T-helper 17 cell (primary cell): ENCODE results near the gene CLIC4. TPM values are rescaled to one million over a fixed set of nuclear protein-coding genes. Genes with fewer than 3 reads are reported as not detected.

Experiments
- ATAC-seq: fragments of 150-1000 bp; cut with Tn5 transposase; 2 replicates; pipeline ENCODE4 v1.10.0; 2021; ENCODE audit warnings: mild to moderate bottlenecking, moderate library complexity
- DNase-seq, 3 donors: peaks; one replicate each; pipeline versions ENCODE4 v3.0.0 to v3.0.0-alpha.2; 2020 to 2021
- H3K9me3 ChIP-seq: one replicate; pipeline ENCODE4 v1.7.0; 2013; ENCODE audit warnings: low read length, mild to moderate bottlenecking; ENCODE audit not compliant: control insufficient read depth, poor library complexity, severe bottlenecking
- H3K27ac Mint-ChIP-seq: one replicate; pipeline ENCODE4 v1.8.0; 2022; ENCODE audit warnings: mild to moderate bottlenecking, moderate library complexity, mixed read lengths
- H3K27me3 Mint-ChIP-seq: one replicate; pipeline ENCODE4 v1.8.0; 2022; ENCODE audit warnings: mixed read lengths
- H3K36me3 Mint-ChIP-seq: one replicate; pipeline ENCODE4 v1.8.0; 2022; ENCODE audit warnings: low read depth, mixed read lengths
- H3K4me1 Mint-ChIP-seq: one replicate; pipeline ENCODE4 v1.8.0; 2022; ENCODE audit warnings: mild to moderate bottlenecking, mixed read lengths
- H3K4me3 Mint-ChIP-seq: one replicate; pipeline ENCODE4 v1.8.0; 2022; ENCODE audit warnings: mild to moderate bottlenecking, moderate library complexity, mixed read lengths
- total RNA-seq, 4 donors: library from RNA in 2 of 4; stranded (reverse) in 2 of 4; gene quantifications; one replicate each; pipeline ENCODE4 v1.2.3 and lab custom pipeline; 2022 to 2026

The CLIC4 gene
- total RNA-seq, 2 donors from 2014 or later, result 3.9 to 9.9 TPM

DNA sequence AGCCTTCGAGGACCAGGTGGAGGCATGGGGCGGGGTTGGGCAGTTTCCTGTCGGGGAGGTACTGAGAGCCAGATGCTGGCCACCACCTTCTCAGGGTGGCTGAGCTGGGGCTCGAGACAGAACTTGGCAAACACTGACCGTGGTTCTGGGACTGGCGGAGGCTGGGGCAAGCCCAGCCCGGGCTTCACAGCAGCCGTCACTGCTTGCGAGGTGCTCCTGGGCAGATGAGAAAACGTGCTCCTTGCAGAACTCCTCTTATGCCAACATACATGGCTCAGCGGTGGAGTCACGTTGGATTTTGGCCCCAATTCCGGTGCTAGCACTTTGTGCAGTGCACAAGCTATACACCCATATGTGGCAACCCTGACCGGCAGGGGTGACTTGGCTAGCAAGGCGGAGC is 115.6 kb downstream of the CLIC4 start:
- DNase-seq (no peak), ATAC-seq (no peak)
- no peaks in the 10 kb centered on the region for H3K9me3 ChIP-seq
- H3K27ac Mint-ChIP-seq, result no peak overlapping the region
- no peaks in the 10 kb centered on the region for H3K36me3 Mint-ChIP-seq
- peaks cover 12% of the 10 kb centered on the region for H3K27me3 Mint-ChIP-seq
- H3K4me1 Mint-ChIP-seq, result peaks cover under 1% of the 10 kb centered on the region
- H3K4me3 Mint-ChIP-seq, result no peak overlapping the region

GRCh38 chr1:24861821-24862727 is 116.8 kb downstream of the CLIC4 start:
- H3K9me3 ChIP-seq, result no peaks in the 10 kb centered on the region
- Mint-ChIP-seq H3K27me3 (peaks cover 19% of the 10 kb centered on the region), H3K4me3 (no peak overlapping the region), H3K27ac (no peak overlapping the region), H3K4me1 (peaks cover 2% of the 10 kb centered on the region), H3K36me3 (no peaks in the 10 kb centered on the region)
- DNase-seq (no peak), ATAC-seq (no peak)

GRCh38 chr1:24862775-24863483 is 117.7 kb downstream of the CLIC4 start:
- DNase-seq (no peak), ATAC-seq (no peak)
- Mint-ChIP-seq H3K27ac (no peak overlapping the region), H3K36me3 (no peaks in the 10 kb centered on the region), H3K4me1 (peaks cover 3% of the 10 kb centered on the region), H3K27me3 (peaks cover 28% of the 10 kb centered on the region), H3K4me3 (no peak overlapping the region)
- no peaks in the 10 kb centered on the region for H3K9me3 ChIP-seq

DNA sequence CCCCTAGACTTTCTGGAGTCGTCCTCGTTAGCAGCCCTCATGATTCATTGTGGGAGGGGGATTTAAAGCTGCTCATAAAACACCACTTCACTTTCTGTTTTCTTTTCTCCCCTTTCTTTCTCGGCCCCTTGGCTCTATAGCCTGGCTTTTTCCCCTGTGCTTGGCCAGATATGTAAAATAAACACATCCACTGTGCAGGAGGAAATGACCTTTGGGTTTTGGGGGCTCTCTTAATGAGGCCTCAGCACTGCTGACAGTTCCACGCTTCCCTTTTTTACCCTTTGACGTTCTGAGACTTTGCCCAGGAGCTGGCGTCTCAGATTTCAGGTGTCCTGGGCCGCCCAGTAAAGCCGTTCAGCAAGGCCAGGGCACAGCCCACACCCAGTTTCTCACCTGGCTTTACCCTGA is 119.1 kb downstream of the CLIC4 start:
- no peaks in the 10 kb centered on the region for H3K9me3 ChIP-seq
- H3K4me3 Mint-ChIP-seq, result no peak overlapping the region
- no peak for ATAC-seq
- H3K27ac Mint-ChIP-seq, result no peak overlapping the region
- H3K36me3 Mint-ChIP-seq, result no peaks in the 10 kb centered on the region
- peaks cover 34% of the 10 kb centered on the region for H3K27me3 Mint-ChIP-seq
- peaks cover 5% of the 10 kb centered on the region for H3K4me1 Mint-ChIP-seq
- no peak for DNase-seq

DNA sequence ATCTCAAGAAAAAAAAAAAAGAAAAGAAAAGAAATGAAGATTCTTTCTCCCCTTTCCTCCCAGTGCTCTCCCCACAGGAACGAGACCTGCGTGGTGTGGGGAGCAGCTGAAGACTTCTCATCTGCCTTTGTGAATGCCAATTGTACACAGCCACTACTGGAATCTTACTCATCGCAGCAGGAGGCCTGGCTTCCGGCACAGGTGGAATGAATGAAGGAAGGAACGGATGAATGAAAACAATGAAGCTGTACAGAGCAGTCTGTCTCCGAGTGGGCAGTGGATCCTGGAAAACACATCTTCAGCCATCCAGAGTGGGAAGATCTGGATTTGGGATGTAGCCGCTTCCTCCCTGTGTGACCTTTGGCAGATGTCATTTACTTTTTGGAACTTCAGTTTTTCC is 119.9 kb downstream of the CLIC4 start:
- H3K36me3 Mint-ChIP-seq, result no peaks in the 10 kb centered on the region
- DNase-seq (no peak), ATAC-seq (no peak)
- H3K4me1 Mint-ChIP-seq, result peaks cover 5% of the 10 kb centered on the region
- H3K27ac Mint-ChIP-seq, result peak overlapping the region; percentile 9
- H3K27me3 Mint-ChIP-seq, result peaks cover 34% of the 10 kb centered on the region
- H3K4me3 Mint-ChIP-seq, result no peak overlapping the region
- H3K9me3 ChIP-seq, result no peaks in the 10 kb centered on the region

- DNase-seq, result no peak
- Mint-ChIP-seq H3K36me3 (no peaks in the 10 kb centered on the region), H3K27me3 (peaks cover 34% of the 10 kb centered on the region), H3K27ac (peak overlapping the region; percentile 9), H3K4me1 (peaks cover 7% of the 10 kb centered on the region), H3K4me3 (no peak overlapping the region)
- ATAC-seq, result no peak
- no peaks in the 10 kb centered on the region for H3K9me3 ChIP-seq
These were observed 120.3 kb downstream of the CLIC4 start for GRCh38 chr1:24865587-24865986.

DNA sequence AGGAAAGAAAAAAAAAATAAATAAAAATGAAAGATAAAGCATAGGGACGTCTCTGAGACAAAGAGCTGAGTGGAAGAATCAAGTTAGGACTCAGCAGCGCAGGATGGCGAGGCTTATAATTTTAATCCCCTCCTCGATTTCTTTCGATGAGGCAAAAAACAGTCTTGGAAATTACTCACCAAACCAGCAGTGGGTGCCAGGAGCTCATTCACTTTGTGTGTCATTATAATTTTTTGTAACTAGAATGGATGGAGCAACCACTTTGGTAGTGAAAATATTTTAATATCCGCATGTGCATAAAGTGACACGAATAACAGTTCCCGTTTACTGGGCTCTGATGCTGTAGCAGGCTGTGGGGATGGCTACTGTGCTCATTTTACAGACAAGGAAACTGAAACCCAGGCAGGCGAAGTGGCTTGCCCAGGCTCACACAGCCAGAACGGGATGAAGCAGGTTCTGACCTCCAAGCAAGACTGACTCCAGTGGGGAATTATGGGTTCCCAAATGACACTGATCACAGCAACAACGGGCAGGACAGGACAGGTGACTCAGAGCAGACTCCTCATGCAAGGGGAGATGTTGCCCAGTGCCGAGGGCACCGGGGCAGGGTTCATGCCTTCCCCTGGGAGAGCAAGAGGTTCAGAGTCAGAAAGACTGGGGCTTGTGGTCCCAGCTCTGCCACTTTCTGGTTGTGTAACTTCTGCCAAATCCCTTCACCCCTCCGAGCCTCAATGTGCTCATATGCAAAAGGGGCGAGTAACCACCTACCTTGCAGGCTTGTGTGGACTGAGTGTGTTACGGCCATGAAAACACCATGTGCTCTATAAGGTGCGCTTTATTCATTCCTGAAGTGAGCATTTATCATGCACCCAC is 121.2 kb downstream of the CLIC4 start:
- H3K27ac Mint-ChIP-seq, result peak overlapping the region; percentile 57

GRCh38 chr1:24867084-24867870 is 122.0 kb downstream of the CLIC4 start:
- H3K4me1 Mint-ChIP-seq, result peaks cover 14% of the 10 kb centered on the region
- H3K36me3 Mint-ChIP-seq, result no peaks in the 10 kb centered on the region
- peak overlapping the region; percentile 57 for H3K27ac Mint-ChIP-seq
- peaks cover 40% of the 10 kb centered on the region for H3K27me3 Mint-ChIP-seq
- ATAC-seq (no peak), DNase-seq (no peak)
- H3K9me3 ChIP-seq, result no peaks in the 10 kb centered on the region
- no peak overlapping the region for H3K4me3 Mint-ChIP-seq

More for the DNA sequence above, 121.2 kb downstream of the CLIC4 start:
- Mint-ChIP-seq H3K4me3 (no peak overlapping the region), H3K27me3 (peaks cover 38% of the 10 kb centered on the region), H3K36me3 (no peaks in the 10 kb centered on the region), H3K4me1 (peaks cover 10% of the 10 kb centered on the region)
- no peaks in the 10 kb centered on the region for H3K9me3 ChIP-seq
- no peak for ATAC-seq
- no peak for DNase-seq

- Mint-ChIP-seq H3K36me3 (no peaks in the 10 kb centered on the region), H3K4me1 (peaks cover 14% of the 10 kb centered on the region), H3K4me3 (no peak overlapping the region), H3K27me3 (peaks cover 37% of the 10 kb centered on the region), H3K27ac (peak overlapping the region; percentile 69)
- H3K9me3 ChIP-seq, result no peaks in the 10 kb centered on the region
- ATAC-seq (no peak), DNase-seq (no peak)
These were observed 123.0 kb downstream of the CLIC4 start for GRCh38 chr1:24868016-24868875.

GRCh38 chr1:24870551-24871195 is 125.4 kb downstream of the CLIC4 start:
- H3K36me3 Mint-ChIP-seq, result no peaks in the 10 kb centered on the region
- H3K4me3 Mint-ChIP-seq, result peak overlapping the region; percentile 52
- DNase-seq, result no peak
- no peak for ATAC-seq
- peaks cover 14% of the 10 kb centered on the region for H3K4me1 Mint-ChIP-seq
- no peak overlapping the region for H3K27ac Mint-ChIP-seq
- no peaks in the 10 kb centered on the region for H3K9me3 ChIP-seq
- peaks cover 28% of the 10 kb centered on the region for H3K27me3 Mint-ChIP-seq

DNA sequence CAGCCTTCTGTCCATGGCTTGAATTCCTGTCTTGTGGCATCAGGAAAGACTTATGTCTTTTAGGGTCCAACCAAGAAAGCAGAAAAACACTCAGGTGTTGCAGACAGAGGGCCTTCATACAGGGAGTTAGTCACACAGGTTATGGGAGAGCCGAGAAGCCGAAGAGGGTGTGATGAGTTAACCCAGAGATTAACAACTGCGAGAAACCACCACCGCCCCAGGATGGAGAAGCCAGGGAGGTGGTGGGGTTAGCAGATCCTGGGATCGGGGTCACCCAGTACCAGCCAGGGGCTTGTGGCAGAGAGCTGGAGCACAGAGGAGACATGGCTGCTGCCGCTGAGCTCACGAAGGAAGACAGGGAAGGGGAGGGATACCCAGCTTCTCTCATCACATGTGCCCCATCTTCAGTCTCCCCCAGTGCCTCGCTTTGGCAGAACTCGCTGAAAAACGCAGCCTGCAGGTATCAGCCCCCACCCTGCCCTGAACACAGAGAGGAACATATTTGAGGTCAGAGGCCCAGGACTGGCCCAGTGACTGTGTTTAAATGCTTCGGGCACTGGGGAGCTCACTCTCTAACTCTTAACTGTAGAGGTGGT is 126.2 kb downstream of the CLIC4 start:
- no peak for DNase-seq
- ATAC-seq, result no peak
- no peak overlapping the region for H3K27ac Mint-ChIP-seq
- no peaks in the 10 kb centered on the region for H3K36me3 Mint-ChIP-seq
- H3K4me1 Mint-ChIP-seq, result peaks cover 11% of the 10 kb centered on the region
- peaks cover 27% of the 10 kb centered on the region for H3K27me3 Mint-ChIP-seq
- no peaks in the 10 kb centered on the region for H3K9me3 ChIP-seq
- H3K4me3 Mint-ChIP-seq, result no peak overlapping the region
